ENCODE data around the gene IL16. TPM values are rescaled to one million over a fixed set of nuclear protein-coding genes. Genes with fewer than 3 reads are reported as not detected.

The IL16 gene
- total and polyA plus RNA-seq, 2 donors from 2014 or later: 1.4 to 19.9 TPM

DNA sequence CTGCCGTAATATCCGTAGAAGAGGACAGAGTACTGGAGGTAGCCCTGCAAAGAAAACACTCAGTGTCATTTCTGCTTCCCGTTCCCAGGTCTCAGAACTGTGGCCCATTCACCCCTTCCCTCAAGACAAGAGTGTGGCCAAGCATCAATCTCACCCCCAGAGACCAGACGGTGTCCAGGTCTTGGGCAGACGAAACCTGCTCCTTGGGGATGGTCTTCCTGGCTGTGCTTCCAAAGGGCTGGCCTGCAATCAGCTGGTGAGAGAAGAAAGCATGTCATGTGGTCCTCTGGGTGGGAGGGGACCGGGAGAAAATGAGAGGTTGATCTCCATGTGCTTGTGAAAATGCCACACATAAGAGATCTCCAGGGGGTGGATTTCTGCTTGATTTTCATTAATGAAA, 161.6 kb downstream of the IL16 start:
- H3K9me3 ChIP-seq (ENCODE audit: control insufficient read depth in 2 of 3, insufficient read depth in 1 of 3, low read length in 3 of 3): no peaks in the 10 kb centered on the region
- intact Hi-C loops (cut with DNase I): no loop called here

DNA sequence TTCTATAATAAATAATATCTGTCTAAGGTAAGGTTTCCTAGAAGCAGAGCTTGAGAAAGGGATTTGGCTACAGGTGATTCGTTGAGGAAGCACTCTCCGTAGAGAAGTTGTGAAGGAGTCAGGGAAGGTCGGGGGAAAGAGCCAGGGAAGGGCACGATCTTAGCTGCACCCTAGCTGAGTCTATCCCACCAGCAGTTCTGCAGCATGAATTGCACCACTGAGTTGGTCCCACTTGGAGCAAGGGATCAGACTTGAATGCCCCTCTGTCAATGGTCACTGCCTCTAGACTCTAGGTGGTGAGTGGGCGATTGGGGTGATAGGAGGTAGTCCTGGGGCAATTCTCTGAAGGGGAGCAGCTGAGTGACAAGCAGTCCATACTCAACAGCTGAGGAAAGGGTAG, 163.8 kb downstream of the IL16 start:
- H3K4me1 ChIP-seq (ENCODE audit: control insufficient read depth in 2 of 3, insufficient read depth in 2 of 3, low read depth in 1 of 3, low read length in 3 of 3): no peaks in the 10 kb centered on the region
- no peaks in the 10 kb centered on the region for H3K27me3 ChIP-seq (ENCODE audit: control insufficient read depth, insufficient read depth, low read length)
- no peak overlapping the region for H3K4me3 ChIP-seq (ENCODE audit: low read length in 3 of 3)
- intact Hi-C loops (cut with DNase I): no loop called here
- no peak overlapping the region for H3K9ac ChIP-seq (ENCODE audit: low read length in 3 of 3)
- DNase-seq: no peak
- no peak overlapping the region for H3K27ac ChIP-seq (ENCODE audit: low read depth in 2 of 2, low read length in 2 of 2)
- H3K36me3 ChIP-seq (ENCODE audit: control insufficient read depth in 2 of 3, insufficient read depth in 3 of 3, low read length in 3 of 3): no peaks in the 10 kb centered on the region
- TF ChIP-seq, protein P1, sequence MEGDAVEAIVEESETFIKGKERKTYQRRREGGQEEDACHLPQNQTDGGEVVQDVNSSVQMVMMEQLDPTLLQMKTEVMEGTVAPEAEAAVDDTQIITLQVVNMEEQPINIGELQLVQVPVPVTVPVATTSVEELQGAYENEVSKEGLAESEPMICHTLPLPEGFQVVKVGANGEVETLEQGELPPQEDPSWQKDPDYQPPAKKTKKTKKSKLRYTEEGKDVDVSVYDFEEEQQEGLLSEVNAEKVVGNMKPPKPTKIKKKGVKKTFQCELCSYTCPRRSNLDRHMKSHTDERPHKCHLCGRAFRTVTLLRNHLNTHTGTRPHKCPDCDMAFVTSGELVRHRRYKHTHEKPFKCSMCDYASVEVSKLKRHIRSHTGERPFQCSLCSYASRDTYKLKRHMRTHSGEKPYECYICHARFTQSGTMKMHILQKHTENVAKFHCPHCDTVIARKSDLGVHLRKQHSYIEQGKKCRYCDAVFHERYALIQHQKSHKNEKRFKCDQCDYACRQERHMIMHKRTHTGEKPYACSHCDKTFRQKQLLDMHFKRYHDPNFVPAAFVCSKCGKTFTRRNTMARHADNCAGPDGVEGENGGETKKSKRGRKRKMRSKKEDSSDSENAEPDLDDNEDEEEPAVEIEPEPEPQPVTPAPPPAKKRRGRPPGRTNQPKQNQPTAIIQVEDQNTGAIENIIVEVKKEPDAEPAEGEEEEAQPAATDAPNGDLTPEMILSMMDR (IDR thresholded peaks at IDR 0.05; ENCODE audit: borderline replicate concordance, extremely low read depth, insufficient read depth): no peak
- no peak for FAIRE-seq
- H3K9me3 ChIP-seq (ENCODE audit: control insufficient read depth in 2 of 3, insufficient read depth in 1 of 3, low read length in 3 of 3): no peaks in the 10 kb centered on the region

More for the DNA sequence above, 161.6 kb downstream of the IL16 start:
- H3K4me1 ChIP-seq (ENCODE audit: control insufficient read depth in 2 of 3, insufficient read depth in 2 of 3, low read depth in 1 of 3, low read length in 3 of 3): no peaks in the 10 kb centered on the region
- H3K27ac ChIP-seq (ENCODE audit: low read depth in 2 of 2, low read length in 2 of 2): no peak overlapping the region
- H3K27me3 ChIP-seq (ENCODE audit: control insufficient read depth, insufficient read depth, low read length): no peaks in the 10 kb centered on the region
- TF ChIP-seq, protein P1 (IDR thresholded peaks at IDR 0.05; ENCODE audit: borderline replicate concordance, extremely low read depth, insufficient read depth): no peak
- no peaks in the 10 kb centered on the region for H3K36me3 ChIP-seq (ENCODE audit: control insufficient read depth in 2 of 3, insufficient read depth in 3 of 3, low read length in 3 of 3)
- no peak overlapping the region for H3K4me3 ChIP-seq (ENCODE audit: low read length in 3 of 3)
- FAIRE-seq (no peak), DNase-seq (no peak)
- no peak overlapping the region for H3K9ac ChIP-seq (ENCODE audit: low read length in 3 of 3)

DNA sequence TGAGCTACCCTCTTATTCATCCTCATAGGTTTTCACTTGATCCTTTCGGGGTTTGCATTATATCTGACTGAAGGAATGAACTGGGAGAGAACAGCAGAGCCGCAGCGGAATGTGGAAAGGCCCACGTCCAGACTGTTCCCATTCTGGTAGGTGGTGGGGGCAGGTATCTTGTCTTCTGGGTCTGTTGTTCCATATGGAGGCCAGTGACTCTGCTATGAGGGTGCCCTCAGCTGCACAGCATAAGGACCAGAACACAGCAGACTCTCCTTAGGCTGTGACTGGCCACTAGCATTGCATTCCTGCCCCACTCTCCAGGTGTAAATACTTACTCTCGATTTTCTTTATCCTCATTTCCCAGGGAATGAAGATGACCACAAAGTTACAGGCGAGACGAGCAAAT, 165.2 kb downstream of the IL16 start:
- H3K9me3 ChIP-seq (ENCODE audit: control insufficient read depth in 2 of 3, insufficient read depth in 1 of 3, low read length in 3 of 3): no peaks in the 10 kb centered on the region
- DNase-seq: no peak
- H3K9ac ChIP-seq (ENCODE audit: low read length in 3 of 3): no peak overlapping the region
- no peaks in the 10 kb centered on the region for H3K36me3 ChIP-seq (ENCODE audit: control insufficient read depth in 2 of 3, insufficient read depth in 3 of 3, low read length in 3 of 3)
- no peaks in the 10 kb centered on the region for H3K4me1 ChIP-seq (ENCODE audit: control insufficient read depth in 2 of 3, insufficient read depth in 2 of 3, low read depth in 1 of 3, low read length in 3 of 3)
- H3K27ac ChIP-seq (ENCODE audit: low read depth in 2 of 2, low read length in 2 of 2): no peak overlapping the region
- TF ChIP-seq, protein P1 (IDR thresholded peaks at IDR 0.05; ENCODE audit: borderline replicate concordance, extremely low read depth, insufficient read depth): no peak
- H3K27me3 ChIP-seq (ENCODE audit: control insufficient read depth, insufficient read depth, low read length): no peaks in the 10 kb centered on the region
- intact Hi-C loops (cut with DNase I): no loop called here
- H3K4me3 ChIP-seq (ENCODE audit: low read length in 3 of 3): no peak overlapping the region
- FAIRE-seq: no peak

DNA sequence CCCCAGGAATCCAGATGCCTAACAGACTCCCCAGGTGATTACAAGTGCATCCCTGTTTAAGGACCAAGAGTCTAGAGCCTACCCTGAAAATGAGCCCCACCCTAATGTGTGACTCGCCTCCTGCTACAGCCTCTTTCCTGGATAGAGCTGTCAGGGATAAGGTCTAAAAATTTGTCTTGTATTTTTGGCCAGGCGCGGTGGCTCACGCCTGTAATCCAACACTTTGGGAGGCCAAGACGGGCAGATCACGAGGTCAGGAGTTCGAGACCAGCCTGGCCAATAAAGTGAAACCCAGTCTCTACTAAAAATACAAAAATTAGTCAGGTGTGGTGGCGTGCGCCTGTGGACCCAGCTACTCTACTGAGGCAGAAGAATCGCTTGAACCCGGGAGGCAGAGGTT, 166.1 kb downstream of the IL16 start:
- FAIRE-seq (no peak), DNase-seq (no peak)
- H3K4me3 ChIP-seq (ENCODE audit: low read length in 3 of 3): no peak overlapping the region
- intact Hi-C loops (cut with DNase I): no loop called here
- no peaks in the 10 kb centered on the region for H3K4me1 ChIP-seq (ENCODE audit: control insufficient read depth in 2 of 3, insufficient read depth in 2 of 3, low read depth in 1 of 3, low read length in 3 of 3)
- no peak overlapping the region for H3K27ac ChIP-seq (ENCODE audit: low read depth in 2 of 2, low read length in 2 of 2)
- H3K36me3 ChIP-seq (ENCODE audit: control insufficient read depth in 2 of 3, insufficient read depth in 3 of 3, low read length in 3 of 3): no peaks in the 10 kb centered on the region
- H3K27me3 ChIP-seq (ENCODE audit: control insufficient read depth, insufficient read depth, low read length): no peaks in the 10 kb centered on the region
- H3K9ac ChIP-seq (ENCODE audit: low read length in 3 of 3): no peak overlapping the region
- TF ChIP-seq, protein P1 (IDR thresholded peaks at IDR 0.05; ENCODE audit: borderline replicate concordance, extremely low read depth, insufficient read depth): no peak
- H3K9me3 ChIP-seq (ENCODE audit: control insufficient read depth in 2 of 3, insufficient read depth in 1 of 3, low read length in 3 of 3): no peaks in the 10 kb centered on the region
